H1 (cell line): ENCODE results near the gene FANCM. TPM values are rescaled to one million over a fixed set of nuclear protein-coding genes. Genes with fewer than 3 reads are reported as not detected.

Source experiments
- CTCF ChIA-PET: fragments of 300-600 bp; sonication (Branson Sonifier 250); formaldehyde crosslinking; loops from one replicate; lab custom pipeline; 2021; ENCODE audit not compliant: partially characterized antibody; lab: Charles Lee
- POLR2A ChIA-PET: fragments of 300-600 bp; sonication (Branson Sonifier 250); formaldehyde crosslinking; loops from one replicate; lab custom pipeline; 2021; ENCODE audit warnings: inconsistent platforms; ENCODE audit not compliant: partially characterized antibody; lab: Charles Lee
- DNase-seq, 2 experiments: peaks; one replicate each; pipeline versions ENCODE4 v3.0.0 to v3.0.0-alpha.2; 2010 to 2022; ENCODE audit warnings: low spot score in 2 of 2, low read depth in 1 of 2, mixed read lengths in 1 of 2
- FAIRE-seq: peaks from 2 replicates; lab custom pipeline; 2011; peaks lifted over from hg19 to GRCh38; lab: Jason Lieb, UNC
- H2AFZ ChIP-seq: 2 replicates; pipeline ENCODE4 v1.8.1; 2012; ENCODE audit warnings: low read length, inconsistent platforms
- H2AK5ac ChIP-seq: 2 replicates; pipeline ENCODE4 v1.6.1; 2013; ENCODE audit warnings: low read depth, low read length
- H2BK120ac ChIP-seq: replicated peaks from 2 replicates; pipeline ENCODE3; 2013; ENCODE audit warnings: low read depth, low read length, inconsistent platforms
- H2BK12ac ChIP-seq: 2 replicates; pipeline ENCODE4 v1.6.1; 2013; ENCODE audit warnings: low read depth, low read length
- H2BK15ac ChIP-seq: 2 replicates; pipeline ENCODE4 v1.6.1; 2013; ENCODE audit warnings: low read length
- H2BK20ac ChIP-seq: 2 replicates; pipeline ENCODE4 v1.6.1; 2013; ENCODE audit warnings: low read length
- H2BK5ac ChIP-seq: 2 replicates; pipeline ENCODE4 v1.6.1; 2013; ENCODE audit warnings: low read depth, low read length
- H3K14ac ChIP-seq: 2 replicates; pipeline ENCODE4 v1.6.1; 2013; ENCODE audit warnings: inconsistent platforms; ENCODE audit not compliant: insufficient read length
- H3K18ac ChIP-seq: 2 replicates; pipeline ENCODE4 v1.6.1; 2013; ENCODE audit warnings: low read length; ENCODE audit errors: extremely low read depth
- H3K23ac ChIP-seq: 2 replicates; pipeline ENCODE4 v1.6.1; 2013; ENCODE audit warnings: inconsistent platforms; ENCODE audit not compliant: insufficient read length
- H3K23me2 ChIP-seq: 2 replicates; pipeline ENCODE4 v1.6.1; 2013; ENCODE audit warnings: low read depth, low read length
- H3K27ac ChIP-seq: 2 replicates; pipeline ENCODE4 v1.6.1; 2011; ENCODE audit warnings: low read depth, low read length, inconsistent platforms
- H3K27me3 ChIP-seq, 4 experiments: replicated peaks in 1 of 4; 1 replicate in 1 of 4; 2 replicates in 3 of 4; pipeline versions ENCODE4 v1.6.1 to v1.8.1; 2011 to 2013; ENCODE audit warnings: low read length in 3 of 4, mild to moderate bottlenecking in 3 of 4, inconsistent platforms in 2 of 4, mixed read lengths in 2 of 4, moderate library complexity in 1 of 4; ENCODE audit not compliant: control insufficient read depth in 3 of 4, insufficient read depth in 3 of 4; ENCODE audit errors: extremely low read depth in 1 of 4
- H3K36me3 ChIP-seq, 4 experiments: 2 replicates each; pipeline versions ENCODE4 v1.6.1 to v1.8.1; 2011 to 2013; ENCODE audit warnings: mild to moderate bottlenecking in 4 of 4, low read length in 3 of 4, moderate library complexity in 2 of 4, control low read depth in 1 of 4, inconsistent platforms in 1 of 4; ENCODE audit not compliant: insufficient read depth in 4 of 4, control insufficient read depth in 2 of 4
- H3K4ac ChIP-seq: replicated peaks from 2 replicates; pipeline ENCODE3; 2013; ENCODE audit warnings: low read length, low read depth, mixed read lengths, inconsistent platforms; ENCODE audit not compliant: insufficient read length
- H3K4me1 ChIP-seq, 4 experiments: replicated peaks in 1 of 4; 1 replicate in 1 of 4; 2 replicates in 3 of 4; pipeline versions ENCODE4 v1.6.1 to v1.8.1; 2011 to 2013; ENCODE audit warnings: low read length in 3 of 4, inconsistent platforms in 2 of 4, mixed read lengths in 1 of 4; ENCODE audit not compliant: insufficient read depth in 4 of 4, control insufficient read depth in 3 of 4
- H3K4me2 ChIP-seq, 2 experiments: 2 replicates each; pipeline versions ENCODE4 v1.6.1 to v1.8.1; 2011 to 2013; ENCODE audit warnings: low read depth in 2 of 2, low read length in 2 of 2, control low read depth in 1 of 2, inconsistent platforms in 1 of 2, mild to moderate bottlenecking in 1 of 2; ENCODE audit not compliant: insufficient read depth in 1 of 2
- H3K4me3 ChIP-seq, 4 experiments: fragments of 200-600, 300-600 bp in 1 of 4; sonication (generic), shearing (Covaris generic), sonication (Bioruptor Twin) in 1 of 4; 2 replicates each; pipeline versions ENCODE4 v1.5.1 to v1.8.1; 2011 to 2016; ENCODE audit warnings: low read length in 4 of 4, low read depth in 3 of 4, control low read depth in 2 of 4, inconsistent platforms in 2 of 4, mild to moderate bottlenecking in 2 of 4, mixed read lengths in 1 of 4, moderate library complexity in 1 of 4; ENCODE audit not compliant: insufficient read depth in 2 of 4; ENCODE audit errors: extremely low read depth in 1 of 4
- H3K56ac ChIP-seq: replicated peaks from 2 replicates; pipeline ENCODE3; 2013; ENCODE audit warnings: low read depth, mild to moderate bottlenecking, mixed read lengths, low read length, inconsistent platforms; ENCODE audit not compliant: insufficient read length
- H3K79me1 ChIP-seq: 2 replicates; pipeline ENCODE4 v1.6.1; 2013; ENCODE audit warnings: low read depth, low read length, control low read depth
- H3K79me2 ChIP-seq, 2 experiments: 2 replicates each; pipeline versions ENCODE4 v1.6.1 to v1.8.1; 2012 to 2013; ENCODE audit warnings: low read length in 2 of 2, mild to moderate bottlenecking in 2 of 2, inconsistent platforms in 1 of 2; ENCODE audit not compliant: insufficient read depth in 2 of 2, control insufficient read depth in 1 of 2
- H3K9ac ChIP-seq, 4 experiments: replicated peaks in 1 of 4; 1 replicate in 1 of 4; 2 replicates in 3 of 4; pipeline versions ENCODE4 v1.6.1 to v1.8.1; 2011 to 2013; ENCODE audit warnings: low read depth in 3 of 4, low read length in 3 of 4, control low read depth in 2 of 4, mild to moderate bottlenecking in 2 of 4, moderate library complexity in 2 of 4, inconsistent platforms in 1 of 4; ENCODE audit errors: extremely low read depth in 1 of 4
- H3K9me3 ChIP-seq, 2 experiments: 2 replicates each; pipeline versions ENCODE4 v1.6.1 to v1.8.1; 2012 to 2013; ENCODE audit warnings: mild to moderate bottlenecking in 2 of 2, moderate library complexity in 2 of 2, control low read depth in 1 of 2, inconsistent platforms in 1 of 2, low read depth in 1 of 2, low read length in 1 of 2, mixed read lengths in 1 of 2; ENCODE audit not compliant: insufficient read depth in 2 of 2
- H4K20me1 ChIP-seq, 2 experiments: replicated peaks in 1 of 2; 2 replicates each; pipeline versions ENCODE3 to v1.8.1; 2011 to 2013; ENCODE audit warnings: inconsistent platforms in 2 of 2, low read length in 2 of 2, mild to moderate bottlenecking in 1 of 2; ENCODE audit not compliant: insufficient read depth in 2 of 2, control insufficient read depth in 1 of 2
- H4K5ac ChIP-seq: 2 replicates; pipeline ENCODE4 v1.6.1; 2013; ENCODE audit warnings: low read length, low read depth, mixed read lengths, inconsistent platforms; ENCODE audit not compliant: insufficient read length
- H4K8ac ChIP-seq: 2 replicates; pipeline ENCODE4 v1.8.0; 2013; ENCODE audit warnings: mild to moderate bottlenecking, moderate library complexity, low read length, inconsistent platforms; ENCODE audit not compliant: insufficient read depth; ENCODE audit errors: extremely low read depth
- H4K91ac ChIP-seq: replicated peaks from 2 replicates; pipeline ENCODE3; 2013; ENCODE audit warnings: low read length, mixed read lengths, inconsistent platforms; ENCODE audit not compliant: insufficient read length
- CREB1 ChIP-seq: IDR thresholded peaks from 2 replicates; pipeline ENCODE4 v1.6.1; 2012; ENCODE audit warnings: inconsistent platforms
- FOSL1 ChIP-seq: IDR thresholded peaks from 2 replicates; pipeline ENCODE4 v1.6.1; 2011; ENCODE audit warnings: mild to moderate bottlenecking, low read depth, low read length, moderate library complexity; ENCODE audit not compliant: insufficient read depth
- WGBS, 2 experiments: shearing (Covaris generic) in 1 of 2; methylation state at CpG; one replicate each; pipeline versions ENCODE4 v1.1.6 to v1.1.7; 2013 to 2015; ENCODE audit warnings: low lambda C conversion rate in 2 of 2, mixed read lengths in 2 of 2, inconsistent platforms in 1 of 2, low coverage in 1 of 2, missing lambda C conversion rate in 1 of 2; ENCODE audit not compliant: insufficient replicate concordance in 2 of 2, insufficient coverage in 1 of 2, insufficient read length in 1 of 2; ENCODE audit errors: extremely low coverage in 1 of 2, missing lambda C conversion rate in 1 of 2; 5-methylcytosine and 5-hydroxymethylcytosine counted together
- polyA plus RNA-seq, 7 experiments: library from polyadenylated mRNA; depleted of rRNA in 3 of 7; stranded (reverse) in 5 of 7; unstranded in 2 of 7; fragments of >200 nt in 5 of 7; fragments of 200-250 nt in 2 of 7; gene quantifications; 1 replicate in 5 of 7; 2 replicates in 1 of 7; 4 replicates in 1 of 7; pipeline versions ENCODE4 v1.2.1 to v1.2.3, GENCODE V29; 2011 to 2013; ENCODE audit warnings: missing spikeins in 2 of 7, mixed read lengths in 2 of 7
- total RNA-seq: library from RNA; stranded (reverse); fragmentation: NEBNext Ultra II Directional; extraction: Animal tissue kit (Norgen Biotek cat#: 25700); gene quantifications from 2 replicates; pipeline ENCODE4 v1.2.1, GENCODE V29; 2021

Gene FANCM
- total and polyA plus RNA-seq, 2 of the 8 experiments (the other 6 are each of a cell fraction or from before 2014, with no cell fraction given), result 3.2 to 10.5 TPM

- H3K9ac ChIP-seq, result no peak overlapping the region
- H3K36me3 ChIP-seq, result peaks cover 3 to 63% (median 33%) of the 10 kb centered on the region in 4 experiments; a peak in 6 of 8 replicates
- no peak overlapping the region for H3K14ac ChIP-seq
- H2BK20ac ChIP-seq, result no peak overlapping the region
- no peaks in the 10 kb centered on the region for H4K20me1 ChIP-seq
- no peaks in the 10 kb centered on the region for H3K79me2 ChIP-seq
- TF ChIP-seq FOSL1 (no peak), CREB1 (no peak)
- TF ChIP-seq, all 59 proteins: peak for 0
- Histone ChIP-seq H3K23ac (no peak overlapping the region), H3K79me1 (no peaks in the 10 kb centered on the region), H3K23me2 (no peaks in the 10 kb centered on the region), H2BK12ac (no peak overlapping the region), H3K56ac (no peak overlapping the region), H3K4me1 (peaks cover 0 to 7% (median 2%) of the 10 kb centered on the region in 4 experiments; a peak in 4 of 7 replicates), H4K5ac (no peak overlapping the region), H2BK15ac (no peak overlapping the region), H3K27ac (no peak overlapping the region), H4K8ac (no peak overlapping the region), H2AFZ (no peak overlapping the region), H3K4me2 (no peak overlapping the region), H2BK120ac (no peak overlapping the region), H3K4ac (no peak overlapping the region), H3K18ac (no peak overlapping the region), H2AK5ac (no peak overlapping the region), H3K4me3 (no peak overlapping the region), H2BK5ac (no peak overlapping the region), H4K91ac (no peak overlapping the region), H3K9me3 (no peaks in the 10 kb centered on the region), H3K27me3 (no peaks in the 10 kb centered on the region)
- WGBS, 2 experiments, result 100% methylated on average over 1 of the region's 1 CpG; no CpG with 5 or more reads in 1 of the 2 experiments
- FAIRE-seq (no peak), DNase-seq (no peak)
- ChIA-PET POLR2A (no interaction called here), CTCF (no interaction called here)
Observed at GRCh38 chr14:45210159-45210558, 74.4 kb downstream of the FANCM start.
